ENCODE data around the gene PCDHGA2. TPM values are rescaled to one million over a fixed set of nuclear protein-coding genes. Genes with fewer than 3 reads are reported as not detected.
A peak's percentile ranks its signal among the peaks of the same experiment; 100 is the strongest.
"Not testable (repeated sequence)": the region's sequence is repeated elsewhere in the genome, so short reads cannot be mapped to it uniquely, and the experiment has no call there.

The PCDHGA2 gene
- total RNA-seq, 2 experiments from 2014 or later = not detected

DNA sequence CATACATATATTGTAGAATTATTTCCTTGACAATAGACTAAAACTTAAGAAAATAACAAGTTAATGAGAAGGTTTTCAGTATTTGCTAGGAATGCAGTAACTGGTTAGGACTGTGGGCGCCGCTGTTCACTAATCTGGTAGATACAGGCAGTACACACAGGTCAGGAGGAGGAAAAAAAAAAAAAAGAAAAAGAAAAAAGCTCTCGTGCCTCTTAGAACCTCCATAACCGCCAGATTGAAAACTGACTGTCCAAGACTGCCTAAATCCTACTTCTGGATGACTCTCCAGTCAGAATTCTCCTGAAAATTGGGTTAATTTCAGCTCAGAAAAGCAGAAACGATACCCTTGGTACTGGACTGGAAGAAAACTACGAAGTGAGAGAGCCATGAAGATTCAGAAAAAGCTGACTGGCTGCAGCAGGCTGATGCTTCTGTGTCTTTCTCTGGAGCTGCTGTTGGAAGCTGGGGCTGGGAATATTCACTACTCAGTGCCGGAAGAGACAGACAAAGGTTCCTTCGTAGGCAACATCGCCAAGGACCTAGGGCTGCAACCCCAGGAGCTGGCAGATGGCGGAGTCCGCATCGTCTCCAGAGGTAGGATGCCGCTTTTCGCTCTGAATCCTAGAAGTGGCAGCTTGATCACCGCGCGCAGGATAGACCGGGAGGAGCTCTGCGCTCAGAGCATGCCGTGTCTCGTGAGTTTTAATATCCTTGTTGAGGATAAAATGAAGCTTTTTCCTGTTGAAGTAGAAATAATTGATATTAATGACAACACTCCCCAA is 8.1 kb upstream of the PCDHGA2 start, which contains the start of gene PCDHGA1:
TSS of gene PCDHGA1 (plus strand) at position 216 of the 782 bp plus-strand sequence.
- DNase-seq = no peak
- Mint-ChIP-seq H3K27me3 (peaks cover 49% of the 10 kb centered on the region), H3K4me3 (no peak within 1 kb of the TSS), H3K36me3 (peaks cover 2% of the 10 kb centered on the region), H3K4me1 (peaks cover 7% of the 10 kb centered on the region), H3K9me3 (ENCODE audit: low read depth) (peaks cover 14% of the 10 kb centered on the region), H3K27ac (no peak within 1 kb of the TSS)
- CTCF ChIA-PET = interaction anchor here (0.7 to 3.2 kb wide), 8 partner anchors 8 to 585 kb away, joined by 3 to 35 read pairs (median 4); partner anchors contain the start of genes PCDHGA2, PCDHGA3, PCDHGA4 and TAF7
- ATAC-seq = peak; percentile 44

DNA sequence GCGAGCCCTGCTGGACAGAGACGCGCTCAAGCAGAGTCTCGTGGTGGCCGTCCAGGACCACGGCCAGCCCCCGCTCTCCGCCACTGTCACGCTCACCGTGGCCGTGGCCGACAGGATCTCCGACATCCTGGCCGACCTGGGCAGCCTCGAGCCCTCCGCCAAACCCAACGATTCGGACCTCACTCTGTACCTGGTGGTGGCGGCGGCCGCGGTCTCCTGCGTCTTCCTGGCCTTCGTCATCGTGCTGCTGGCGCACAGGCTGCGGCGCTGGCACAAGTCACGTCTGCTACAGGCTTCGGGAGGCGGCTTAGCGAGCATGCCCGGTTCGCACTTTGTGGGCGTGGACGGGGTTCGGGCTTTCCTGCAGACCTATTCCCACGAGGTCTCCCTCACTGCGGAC is 6.0 kb upstream of the PCDHGA2 start:
- not testable (repeated sequence) for H3K4me3 Mint-ChIP-seq, H3K27ac Mint-ChIP-seq, ATAC-seq, H3K4me1 Mint-ChIP-seq, DNase-seq, H3K36me3 Mint-ChIP-seq
- Mint-ChIP-seq H3K27me3 (peaks cover 58% of the 10 kb centered on the region), H3K9me3 (ENCODE audit: low read depth) (peaks cover 13% of the 10 kb centered on the region)
- CTCF ChIA-PET = interaction anchor here (1.8 kb wide), 1 partner anchor 12 kb away, joined by 7 read pairs; the partner anchor contains the start of gene TAF7

GRCh38 chr5:141340781-141341354 is 2.3 kb downstream of the PCDHGA2 start:
- not testable (repeated sequence) for ATAC-seq; H3K4me3 Mint-ChIP-seq; H3K9me3 Mint-ChIP-seq (ENCODE audit: low read depth); H3K4me1 Mint-ChIP-seq; H3K36me3 Mint-ChIP-seq; DNase-seq; H3K27ac Mint-ChIP-seq
- CTCF ChIA-PET = interaction anchor here (1.0 kb wide), 1 partner anchor 20 kb away, joined by 3 read pairs; the partner anchor contains the start of gene TAF7
- peaks cover 44% of the 10 kb centered on the region for H3K27me3 Mint-ChIP-seq

- no peak for DNase-seq
- H3K4me1 Mint-ChIP-seq = no peaks in the 10 kb centered on the region
- CTCF ChIA-PET = interaction anchor here (1.3 kb wide), 1 partner anchor 55 kb away, joined by 3 read pairs; the partner anchor contains the start of gene PCDHGB5
- H3K27ac Mint-ChIP-seq = no peak overlapping the region
- H3K36me3 Mint-ChIP-seq = peaks cover 8% of the 10 kb centered on the region
- peaks cover 15% of the 10 kb centered on the region for H3K9me3 Mint-ChIP-seq (ENCODE audit: low read depth)
- peaks cover 35% of the 10 kb centered on the region for H3K27me3 Mint-ChIP-seq
- no peak for ATAC-seq
- H3K4me3 Mint-ChIP-seq = no peak overlapping the region
Measured at GRCh38 chr5:141342773-141343172, 4.2 kb downstream of the PCDHGA2 start.

- CTCF ChIA-PET = interaction anchor here (1.0 to 2.2 kb wide), 9 partner anchors 12 to 182 kb away, joined by 3 to 6 read pairs (median 3); partner anchors contain the start of genes PCDHGA4 and PCDHGB5
- Mint-ChIP-seq H3K4me3 (peak within 1 kb of the TSS; percentile 61), H3K27me3 (peaks cover 29% of the 10 kb centered on the region)
Measured at GRCh38 chr5:141343242-141343952, 4.8 kb downstream of the PCDHGA2 start, which contains the start of gene PCDHGA3. PCDHGA3 (plus strand) TSS chr5:141343829; CDS start chr5:141344034, 205 bp downstream.

GRCh38 chr5:141343953-141344463 is 5.4 kb downstream of the PCDHGA2 start:
- Mint-ChIP-seq H3K4me1 (no peaks in the 10 kb centered on the region), H3K27ac (no peak overlapping the region), H3K9me3 (ENCODE audit: low read depth) (peaks cover 11% of the 10 kb centered on the region), H3K27me3 (peaks cover 23% of the 10 kb centered on the region), H3K36me3 (peaks cover 6% of the 10 kb centered on the region), H3K4me3 (peak overlapping the region; percentile 61)
- DNase-seq (no peak), ATAC-seq (no peak)
- CTCF ChIA-PET = interaction anchor here (1.0 to 2.2 kb wide), 11 partner anchors 9 to 181 kb away, joined by 3 to 6 read pairs (median 3); partner anchors contain the start of genes PCDHGA4, PCDHGB5 and PCDHGB6

More at GRCh38 chr5:141343242-141343952, 4.8 kb downstream of the PCDHGA2 start, which contains the start of gene PCDHGA3:
- no peak within 1 kb of the TSS for H3K27ac Mint-ChIP-seq
- peaks cover 11% of the 10 kb centered on the region for H3K9me3 Mint-ChIP-seq (ENCODE audit: low read depth)
- H3K4me1 Mint-ChIP-seq = no peaks in the 10 kb centered on the region
- no peak for ATAC-seq
- H3K36me3 Mint-ChIP-seq = peaks cover 8% of the 10 kb centered on the region
- no peak for DNase-seq

DNA sequence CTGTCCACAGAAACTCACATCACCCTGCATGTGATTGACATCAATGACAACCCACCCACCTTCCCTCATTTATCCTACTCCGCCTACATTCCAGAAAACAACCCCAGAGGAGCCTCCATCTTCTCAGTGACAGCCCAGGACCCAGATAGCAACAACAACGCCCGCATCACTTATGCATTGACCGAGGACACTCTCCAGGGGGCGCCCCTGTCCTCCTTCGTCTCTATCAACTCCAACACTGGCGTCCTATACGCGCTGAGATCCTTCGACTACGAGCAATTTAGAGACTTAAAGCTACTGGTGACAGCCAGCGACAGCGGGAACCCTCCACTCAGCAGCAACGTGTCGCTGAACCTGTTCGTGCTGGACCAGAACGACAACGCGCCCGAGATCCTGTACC is 6.8 kb downstream of the PCDHGA2 start:
- Mint-ChIP-seq H3K9me3 (ENCODE audit: low read depth) (peaks cover 11% of the 10 kb centered on the region), H3K27ac (no peak overlapping the region), H3K27me3 (peaks cover 18% of the 10 kb centered on the region), H3K36me3 (peaks cover 6% of the 10 kb centered on the region), H3K4me3 (no peak overlapping the region), H3K4me1 (no peaks in the 10 kb centered on the region)
- ATAC-seq (no peak), DNase-seq (no peak)
- CTCF ChIA-PET = interaction anchor here (2.2 kb wide), 1 partner anchor 26 kb away, joined by 6 read pairs; no protein-coding TSS in a partner anchor

DNA sequence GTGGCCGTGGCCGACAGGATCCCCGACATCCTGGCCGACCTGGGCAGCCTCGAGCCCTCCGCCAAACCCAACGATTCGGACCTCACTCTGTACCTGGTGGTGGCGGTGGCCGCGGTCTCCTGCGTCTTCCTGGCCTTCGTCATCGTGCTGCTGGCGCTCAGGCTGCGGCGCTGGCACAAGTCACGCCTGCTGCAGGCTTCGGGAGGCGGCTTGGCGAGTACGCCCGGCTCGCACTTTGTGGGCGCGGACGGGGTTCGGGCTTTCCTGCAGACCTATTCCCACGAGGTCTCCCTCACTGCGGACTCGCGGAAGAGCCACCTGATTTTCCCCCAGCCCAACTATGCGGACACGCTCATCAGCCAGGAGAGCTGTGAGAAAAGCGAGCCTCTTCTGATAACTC is 7.5 kb downstream of the PCDHGA2 start:
- H3K27ac Mint-ChIP-seq, H3K36me3 Mint-ChIP-seq, DNase-seq, H3K4me3 Mint-ChIP-seq, ATAC-seq, H3K4me1 Mint-ChIP-seq, CTCF ChIA-PET: not testable (repeated sequence)
- Mint-ChIP-seq H3K27me3 (peaks cover 24% of the 10 kb centered on the region), H3K9me3 (ENCODE audit: low read depth) (peaks cover 11% of the 10 kb centered on the region)

DNA sequence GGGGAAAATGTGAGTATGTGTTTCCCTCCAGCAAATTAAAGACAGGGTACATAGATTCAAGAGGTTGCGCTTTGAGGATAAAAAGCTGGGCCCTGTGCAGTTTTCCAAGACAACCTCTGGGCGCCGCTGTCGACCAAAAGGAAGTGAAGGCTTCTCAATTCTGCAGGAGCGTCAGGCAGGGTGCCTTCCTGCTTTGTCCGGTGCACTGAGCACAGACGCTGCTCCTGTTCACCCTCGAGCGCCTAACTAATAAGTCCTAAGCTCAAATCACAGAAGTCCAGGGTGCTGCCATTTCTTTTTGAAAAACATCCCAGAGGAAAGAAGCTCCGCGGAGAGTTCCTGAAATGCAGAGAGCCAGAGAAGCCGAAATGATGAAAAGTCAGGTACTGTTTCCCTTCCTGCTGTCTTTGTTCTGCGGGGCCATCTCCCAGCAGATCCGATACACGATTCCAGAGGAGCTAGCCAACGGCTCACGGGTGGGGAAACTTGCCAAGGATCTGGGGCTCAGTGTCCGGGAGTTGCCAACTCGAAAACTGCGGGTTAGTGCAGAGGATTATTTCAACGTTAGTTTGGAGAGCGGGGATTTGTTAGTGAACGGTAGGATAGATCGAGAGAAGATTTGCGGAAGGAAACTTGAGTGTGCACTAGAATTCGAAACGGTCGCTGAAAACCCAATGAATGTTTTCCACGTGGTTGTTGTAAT is 11.5 kb downstream of the PCDHGA2 start, which contains the start of gene PCDHGB1:
TSS of gene PCDHGB1 (plus strand) at position 183 of the 703 bp plus-strand sequence. CDS start at position 345, 162 bp downstream.
- DNase-seq (peak; percentile 58), ATAC-seq (no peak)
- no peak within 1 kb of the TSS for H3K27ac Mint-ChIP-seq
- H3K9me3 Mint-ChIP-seq (ENCODE audit: low read depth) = peaks cover 13% of the 10 kb centered on the region
- peaks cover 9% of the 10 kb centered on the region for H3K36me3 Mint-ChIP-seq
- H3K27me3 Mint-ChIP-seq = peaks cover 23% of the 10 kb centered on the region
- peak within 1 kb of the TSS; percentile 26 for H3K4me3 Mint-ChIP-seq
- H3K4me1 Mint-ChIP-seq = no peaks in the 10 kb centered on the region
- CTCF ChIA-PET = interaction anchor here (1.0 to 1.4 kb wide), 3 partner anchors 14 to 214 kb away, joined by 3 to 5 read pairs (median 3); partner anchors contain the start of genes PCDHGA10 and PCDHGA5

- peaks cover 37% of the 10 kb centered on the region for H3K27me3 Mint-ChIP-seq
Measured at GRCh38 chr5:141351591-141351990, 13.0 kb downstream of the PCDHGA2 start.

GRCh38 chr5:141354900-141355469 is 16.4 kb downstream of the PCDHGA2 start, which contains the start of gene PCDHGA4:
PCDHGA4 (plus strand) TSS chr5:141355021; CDS start chr5:141355108, 87 bp downstream.
- no peak within 1 kb of the TSS for H3K4me3 Mint-ChIP-seq
- peaks cover 6% of the 10 kb centered on the region for H3K36me3 Mint-ChIP-seq
- peaks cover 2% of the 10 kb centered on the region for H3K4me1 Mint-ChIP-seq
- ATAC-seq = no peak
- DNase-seq = no peak
- peaks cover 47% of the 10 kb centered on the region for H3K27me3 Mint-ChIP-seq
- H3K27ac Mint-ChIP-seq = no peak within 1 kb of the TSS
- CTCF ChIA-PET = interaction anchor here (1.1 to 1.2 kb wide), 5 partner anchors 11 to 203 kb away, joined by 4 to 8 read pairs (median 4); partner anchors contain the start of genes PCDHGA1, PCDHGA11, PCDHGA3 and PCDHGB3
- peaks cover 14% of the 10 kb centered on the region for H3K9me3 Mint-ChIP-seq (ENCODE audit: low read depth)

More at GRCh38 chr5:141351591-141351990, 13.0 kb downstream of the PCDHGA2 start:
- H3K4me1 Mint-ChIP-seq = no peaks in the 10 kb centered on the region
- H3K9me3 Mint-ChIP-seq (ENCODE audit: low read depth) = peaks cover 17% of the 10 kb centered on the region
- no peak for ATAC-seq
- CTCF ChIA-PET = no interaction called here
- H3K4me3 Mint-ChIP-seq = no peak overlapping the region
- no peak overlapping the region for H3K27ac Mint-ChIP-seq
- no peak for DNase-seq
- peaks cover 5% of the 10 kb centered on the region for H3K36me3 Mint-ChIP-seq

All from activated CD8-positive, alpha-beta memory T cell treated with anti-CD3 and anti-CD28 coated beads, Interleukin-2, amount 10 ng/mL, durations not matched to agents 7 days and 5 days (primary cell).